Endodermal cell (in vitro differentiated cells): ENCODE measurements around the gene LY6G6D. TPM values are rescaled to one million over a fixed set of nuclear protein-coding genes. Genes with fewer than 3 reads are reported as not detected.

Experiments
- DNase-seq: peaks from one replicate; pipeline ENCODE4 v3.0.0-alpha.2; 2017
- H3K27ac ChIP-seq: 2 replicates; pipeline ENCODE4 v1.5.1; 2013; ENCODE audit warnings: mild to moderate bottlenecking, low read depth, low read length, moderate library complexity
- H3K27me3 ChIP-seq: 2 replicates; pipeline ENCODE4 v1.6.1; 2013; ENCODE audit warnings: mild to moderate bottlenecking, low read length, moderate library complexity; ENCODE audit not compliant: insufficient read depth, control insufficient read depth, poor library complexity, severe bottlenecking
- H3K36me3 ChIP-seq: 2 replicates; pipeline ENCODE4 v1.7.0; 2013; ENCODE audit warnings: mild to moderate bottlenecking, low read length, moderate library complexity; ENCODE audit not compliant: control insufficient read depth, insufficient read depth
- H3K4me1 ChIP-seq: one replicate; pipeline ENCODE4 v1.7.0; 2013; ENCODE audit warnings: low read length; ENCODE audit not compliant: control insufficient read depth, insufficient read depth
- H3K4me3 ChIP-seq: 2 replicates; pipeline ENCODE4 v1.5.1; 2013; ENCODE audit warnings: mild to moderate bottlenecking, low read length, moderate library complexity
- H3K9ac ChIP-seq: 2 replicates; pipeline ENCODE4 v1.6.1; 2013; ENCODE audit warnings: mild to moderate bottlenecking, low read length, moderate library complexity; ENCODE audit not compliant: poor library complexity, severe bottlenecking; ENCODE audit errors: extremely low read depth
- H3K9me3 ChIP-seq: 2 replicates; pipeline ENCODE4 v1.6.1; 2013; ENCODE audit warnings: mild to moderate bottlenecking, low read length, moderate library complexity; ENCODE audit not compliant: control insufficient read depth
- H3K27ac Mint-ChIP-seq: 2 replicates; pipeline ENCODE4 v1.8.0; 2020; ENCODE audit warnings: mixed read lengths
- H3K27me3 Mint-ChIP-seq: 2 replicates; pipeline ENCODE4 v1.8.0; 2021; ENCODE audit warnings: mild to moderate bottlenecking, mixed read lengths; ENCODE audit not compliant: insufficient read depth
- H3K36me3 Mint-ChIP-seq: 2 replicates; pipeline ENCODE4 v1.8.0; 2020; ENCODE audit warnings: low read depth, mixed read lengths
- H3K4me1 Mint-ChIP-seq: 2 replicates; pipeline ENCODE4 v1.8.0; 2020; ENCODE audit warnings: mixed read lengths
- H3K4me3 Mint-ChIP-seq: 2 replicates; pipeline ENCODE4 v1.8.0; 2020; ENCODE audit warnings: mild to moderate bottlenecking, moderate library complexity, mixed read lengths
- H3K9me3 Mint-ChIP-seq: 2 replicates; pipeline ENCODE4 v1.8.0; 2020; ENCODE audit warnings: mild to moderate bottlenecking, mixed read lengths
- WGBS, 2 experiments: methylation state at CpG; one replicate each; pipeline versions ENCODE4 v1.1.5 to v1.1.7; 2013; ENCODE audit warnings: missing lambda C conversion rate in 2 of 2, mixed read lengths in 1 of 2; ENCODE audit not compliant: insufficient coverage in 1 of 2, insufficient read length in 1 of 2; 5-methylcytosine and 5-hydroxymethylcytosine counted together
- total RNA-seq, 2 donors: library from RNA; stranded (reverse); fragmentation: NEBNext Ultra II Directional in 1 of 2; extraction: Animal tissue kit (Norgen Biotek cat#: 25700) in 1 of 2; gene quantifications; 2 replicates in 1 of 2; 3 replicates in 1 of 2; pipeline ENCODE4 v1.2.1, GENCODE V29; 2021
- TF ChIP-seq, protein P1 (sequence below): fragments of 200-600 bp; sonication (generic); conservative IDR thresholded peaks from 2 replicates; pipeline ENCODE4 v1.5.0; 2021; ENCODE audit warnings: antibody characterized with exemption, mild to moderate bottlenecking

The LY6G6D gene
- total RNA-seq, 2 donors from 2014 or later, result not detected

DNA sequence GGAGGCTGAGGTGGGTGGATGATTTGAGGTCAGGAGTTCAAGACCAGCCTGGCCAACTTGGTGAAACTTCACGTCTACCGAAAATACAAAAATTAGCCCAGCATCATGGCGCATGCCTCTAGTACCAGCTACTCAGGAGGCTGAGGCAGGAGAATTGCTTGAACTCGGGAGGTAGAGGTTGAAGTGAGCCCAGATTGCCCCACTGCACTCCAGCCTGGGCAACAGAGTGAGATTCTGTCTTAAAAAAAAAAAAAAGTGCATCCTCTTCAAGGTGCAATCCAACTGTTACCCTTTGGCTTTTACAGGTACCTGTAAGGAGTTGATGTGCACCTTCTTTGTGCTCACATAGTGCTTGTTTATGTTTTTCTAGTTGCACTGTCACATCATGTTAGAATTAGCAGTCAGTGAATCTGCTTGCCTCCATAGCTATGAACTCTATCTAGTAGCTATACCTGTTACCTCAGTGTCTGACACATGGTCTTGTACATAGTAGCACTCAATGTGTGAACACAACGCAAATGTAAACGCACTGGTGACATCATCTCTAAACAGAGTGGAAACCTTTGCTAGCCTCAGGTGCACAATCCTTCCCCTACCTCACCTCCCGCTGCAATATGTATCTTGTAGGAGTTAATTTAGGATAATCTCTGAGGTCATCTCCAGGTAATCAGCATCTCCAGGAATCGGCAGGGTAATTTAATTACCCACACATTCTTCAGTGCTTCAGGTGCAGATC is 34.3 kb downstream of the LY6G6D start:
- TF ChIP-seq, protein P1, sequence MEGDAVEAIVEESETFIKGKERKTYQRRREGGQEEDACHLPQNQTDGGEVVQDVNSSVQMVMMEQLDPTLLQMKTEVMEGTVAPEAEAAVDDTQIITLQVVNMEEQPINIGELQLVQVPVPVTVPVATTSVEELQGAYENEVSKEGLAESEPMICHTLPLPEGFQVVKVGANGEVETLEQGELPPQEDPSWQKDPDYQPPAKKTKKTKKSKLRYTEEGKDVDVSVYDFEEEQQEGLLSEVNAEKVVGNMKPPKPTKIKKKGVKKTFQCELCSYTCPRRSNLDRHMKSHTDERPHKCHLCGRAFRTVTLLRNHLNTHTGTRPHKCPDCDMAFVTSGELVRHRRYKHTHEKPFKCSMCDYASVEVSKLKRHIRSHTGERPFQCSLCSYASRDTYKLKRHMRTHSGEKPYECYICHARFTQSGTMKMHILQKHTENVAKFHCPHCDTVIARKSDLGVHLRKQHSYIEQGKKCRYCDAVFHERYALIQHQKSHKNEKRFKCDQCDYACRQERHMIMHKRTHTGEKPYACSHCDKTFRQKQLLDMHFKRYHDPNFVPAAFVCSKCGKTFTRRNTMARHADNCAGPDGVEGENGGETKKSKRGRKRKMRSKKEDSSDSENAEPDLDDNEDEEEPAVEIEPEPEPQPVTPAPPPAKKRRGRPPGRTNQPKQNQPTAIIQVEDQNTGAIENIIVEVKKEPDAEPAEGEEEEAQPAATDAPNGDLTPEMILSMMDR, result no peak
- no peaks in the 10 kb centered on the region for H3K9me3 Mint-ChIP-seq

DNA sequence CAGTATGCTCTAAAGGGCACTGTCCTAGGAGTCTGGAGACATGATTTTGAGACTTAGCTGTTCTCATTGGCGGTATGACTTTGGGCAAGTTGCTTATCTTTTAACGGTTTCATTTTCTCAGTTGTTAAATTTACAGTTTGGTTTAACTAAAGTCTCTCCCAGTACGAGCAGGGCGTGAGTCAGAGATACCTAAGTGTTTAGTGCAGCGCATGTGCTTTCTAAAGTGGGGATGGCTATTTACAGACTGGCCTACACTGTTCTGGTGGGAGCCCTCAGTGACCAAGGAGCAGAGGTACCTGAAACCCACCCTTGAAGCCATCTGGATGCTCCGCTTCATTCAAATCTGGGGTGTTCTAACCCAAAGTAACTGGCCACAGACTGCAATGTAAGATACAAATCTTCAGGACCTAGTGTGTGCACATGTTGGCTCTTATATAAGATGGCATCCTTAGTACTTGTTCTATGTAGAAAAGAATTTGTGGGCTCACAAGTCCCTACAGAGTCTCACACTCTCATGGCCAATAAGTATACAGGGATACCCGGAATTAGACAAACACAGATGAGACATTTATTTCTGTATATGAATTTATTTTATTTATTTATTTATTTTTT is 35.4 kb downstream of the LY6G6D start:
- DNase-seq, result no peak
- Histone ChIP-seq H3K36me3 (no peaks in the 10 kb centered on the region), H3K4me3 (no peak overlapping the region), H3K9ac (no peak overlapping the region), H3K9me3 (no peaks in the 10 kb centered on the region), H3K27ac (no peak overlapping the region), H3K4me1 (no peaks in the 10 kb centered on the region), H3K27me3 (no peaks in the 10 kb centered on the region)
- TF ChIP-seq, protein P1, result no peak
- Mint-ChIP-seq H3K36me3 (peaks cover 14% of the 10 kb centered on the region), H3K4me1 (peaks cover 8% of the 10 kb centered on the region), H3K9me3 (no peaks in the 10 kb centered on the region), H3K4me3 (no peak overlapping the region), H3K27ac (no peak overlapping the region), H3K27me3 (no peaks in the 10 kb centered on the region)
- WGBS, 2 experiments, result 89 to 95% methylated on average over 3 to 6 of the region's 7 CpGs

More for the DNA sequence above, 34.3 kb downstream of the LY6G6D start:
- no peak for DNase-seq
- Histone ChIP-seq H3K27me3 (no peaks in the 10 kb centered on the region), H3K9me3 (no peaks in the 10 kb centered on the region), H3K9ac (no peak overlapping the region), H3K36me3 (no peaks in the 10 kb centered on the region), H3K27ac (no peak overlapping the region), H3K4me3 (no peak overlapping the region), H3K4me1 (no peaks in the 10 kb centered on the region)
- H3K4me1 Mint-ChIP-seq, result peaks cover 13% of the 10 kb centered on the region
- no peak overlapping the region for H3K4me3 Mint-ChIP-seq
- peaks cover 14% of the 10 kb centered on the region for H3K36me3 Mint-ChIP-seq
- WGBS, 2 experiments, result 87 to 90% methylated on average over 4 to 8 of the region's 8 CpGs
- no peaks in the 10 kb centered on the region for H3K27me3 Mint-ChIP-seq
- H3K27ac Mint-ChIP-seq, result no peak overlapping the region

DNA sequence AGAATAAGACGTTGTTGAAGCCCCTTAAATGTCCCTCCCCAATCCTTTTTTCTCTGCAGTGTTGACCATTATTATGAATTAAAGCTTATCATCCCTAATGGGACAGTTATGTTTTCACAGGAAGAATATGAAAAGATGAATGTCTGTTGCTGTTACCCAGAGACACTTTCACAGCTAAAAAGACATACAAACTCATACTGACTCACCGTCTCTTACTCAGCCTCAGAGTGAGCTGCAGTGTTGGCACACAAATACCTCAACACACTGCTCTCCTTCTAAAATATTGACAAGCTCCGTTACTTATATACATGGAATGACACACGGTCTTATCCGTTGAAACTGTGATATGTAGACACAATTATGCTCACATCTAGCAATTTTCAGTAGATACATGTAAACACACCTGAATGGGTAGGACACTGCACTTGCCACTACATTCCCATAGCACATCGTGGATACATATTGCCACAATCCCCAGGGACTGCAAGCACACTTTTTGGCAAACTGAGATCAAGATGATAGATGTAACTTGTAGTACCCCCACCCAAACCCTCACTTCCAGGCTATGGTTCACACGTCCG is 37.7 kb downstream of the LY6G6D start:
- Histone ChIP-seq H3K27me3 (no peaks in the 10 kb centered on the region), H3K4me1 (no peaks in the 10 kb centered on the region), H3K9me3 (no peaks in the 10 kb centered on the region), H3K36me3 (no peaks in the 10 kb centered on the region), H3K27ac (no peak overlapping the region), H3K9ac (no peak overlapping the region), H3K4me3 (no peak overlapping the region)
- no peak for DNase-seq
- Mint-ChIP-seq H3K4me1 (peaks cover 4% of the 10 kb centered on the region), H3K4me3 (no peak overlapping the region), H3K9me3 (no peaks in the 10 kb centered on the region), H3K27ac (no peak overlapping the region), H3K36me3 (peaks cover 7% of the 10 kb centered on the region), H3K27me3 (no peaks in the 10 kb centered on the region)
- WGBS, 2 experiments, result 88 to 94% methylated on average over 7 to 8 of the region's 8 CpGs
- TF ChIP-seq, protein P1, result no peak
